Measurements from ENCODE around the gene TPRG1L. TPM values are rescaled to one million over a fixed set of nuclear protein-coding genes. Genes with fewer than 3 reads are reported as not detected.

Gene TPRG1L
- total RNA-seq, 2 donors from 2014 or later: 8.6 to 24.4 TPM

GRCh38 chr1:3636531-3636930 lies 11.7 kb downstream of the TPRG1L start:
- 92 to 93% methylated on average over 11 of the region's 11 CpGs for WGBS, 2 donors
- ATAC-seq (no peak), DNase-seq (no peak)
- no peaks in the 10 kb centered on the region for H3K9me3 ChIP-seq
- no peak overlapping the region for H3K27ac ChIP-seq
- TF ChIP-seq POLR2A (IDR thresholded peaks at IDR 0.05) (no peak), CTCF (IDR thresholded peaks at IDR 0.05) (no peak)
- H3K36me3 ChIP-seq (replicated peaks in 1 of 2; ENCODE audit: insufficient read depth in 1 of 2, low read depth in 2 of 2): peaks cover 0 to 36% of the 10 kb centered on the region in 2 donors
- H3K4me3 ChIP-seq: no peak overlapping the region
- no peaks in the 10 kb centered on the region for H3K4me1 ChIP-seq
- intact Hi-C loops (cut with DNase I): no loop called here
- H3K27me3 ChIP-seq: no peaks in the 10 kb centered on the region

GRCh38 chr1:3638027-3638426 lies 13.2 kb downstream of the TPRG1L start:
- TF ChIP-seq CTCF (IDR thresholded peaks at IDR 0.05) (no peak), POLR2A (IDR thresholded peaks at IDR 0.05) (no peak)
- no peak for DNase-seq
- Histone ChIP-seq H3K27me3 (no peaks in the 10 kb centered on the region), H3K36me3 (replicated peaks in 1 of 2; ENCODE audit: insufficient read depth in 1 of 2, low read depth in 2 of 2) (peaks cover 0 to 34% of the 10 kb centered on the region in 2 donors), H3K9me3 (no peaks in the 10 kb centered on the region), H3K4me3 (no peak overlapping the region), H3K4me1 (no peaks in the 10 kb centered on the region), H3K27ac (no peak overlapping the region)
- intact Hi-C loops (cut with DNase I): no loop called here
- whole genome bisulfite sequencing, 2 donors: 84 to 89% methylated on average over 11 to 12 of the region's 12 CpGs
- no peak for ATAC-seq

GRCh38 chr1:3638676-3639075 lies 13.9 kb downstream of the TPRG1L start:
- Histone ChIP-seq H3K4me1 (no peaks in the 10 kb centered on the region), H3K9me3 (no peaks in the 10 kb centered on the region), H3K27me3 (no peaks in the 10 kb centered on the region), H3K27ac (no peak overlapping the region), H3K36me3 (replicated peaks in 1 of 2; ENCODE audit: insufficient read depth in 1 of 2, low read depth in 2 of 2) (peaks cover 0 to 34% of the 10 kb centered on the region in 2 donors), H3K4me3 (no peak overlapping the region)
- WGBS, 2 donors: 92 to 94% methylated on average over 15 of the region's 15 CpGs
- DNase-seq (no peak), ATAC-seq (no peak)
- intact Hi-C loops (cut with DNase I): no loop called here
- TF ChIP-seq POLR2A (IDR thresholded peaks at IDR 0.05) (no peak), CTCF (IDR thresholded peaks at IDR 0.05) (no peak)

- WGBS, 2 donors: 92 to 94% methylated on average over 19 to 22 of the region's 23 CpGs
Observed at GRCh38 chr1:3639397-3639911, 14.6 kb downstream of the TPRG1L start.

More at GRCh38 chr1:3639397-3639911, 14.6 kb downstream of the TPRG1L start:
- ATAC-seq (no peak), DNase-seq (no peak)
- Histone ChIP-seq H3K36me3 (replicated peaks in 1 of 2; ENCODE audit: insufficient read depth in 1 of 2, low read depth in 2 of 2) (peaks cover 0 to 33% of the 10 kb centered on the region in 2 donors), H3K9me3 (no peaks in the 10 kb centered on the region), H3K4me1 (no peaks in the 10 kb centered on the region), H3K27ac (no peak overlapping the region), H3K27me3 (no peaks in the 10 kb centered on the region), H3K4me3 (no peak overlapping the region)
- intact Hi-C loops (cut with DNase I): no loop called here
- TF ChIP-seq CTCF (IDR thresholded peaks at IDR 0.05) (no peak), POLR2A (IDR thresholded peaks at IDR 0.05) (no peak)

All from body of pancreas (tissue), 4 donors.